K562 (cell line): ENCODE measurements around the gene POU2F1. TPM values are rescaled to one million over a fixed set of nuclear protein-coding genes. Genes with fewer than 3 reads are reported as not detected.
A peak's percentile ranks its signal among the peaks of the same experiment; 100 is the strongest.

Source experiments
- ARID2 ChIP-seq: fragments of 450-650 bp; IDR thresholded peaks from 2 replicates; pipeline ENCODE4 v1.6.1; 2017; ENCODE audit warnings: antibody characterized with exemption, mild to moderate bottlenecking
- BACH1 ChIP-seq: fragments of 200-800 bp; sonication (Bioruptor generic); IDR thresholded peaks from 2 replicates; pipeline ENCODE4 v1.6.1; 2016; ENCODE audit warnings: missing genetic modification characterization, missing compliant biosample characterization
- CHCHD3 ChIP-seq: fragments of 250-450 bp; sonication (Bioruptor Pico); IDR thresholded peaks from 2 replicates; pipeline ENCODE4 v2.1.2; 2022; ENCODE audit warnings: mild to moderate bottlenecking
- CSDE1 ChIP-seq, 2 experiments: fragments of 450-650 bp; IDR thresholded peaks; 2 replicates each; pipeline ENCODE4 v1.6.1; 2016; ENCODE audit warnings: mild to moderate bottlenecking in 1 of 2
- EP300 ChIP-seq: IDR thresholded peaks from 2 replicates; pipeline ENCODE4 v1.6.1; 2012; ENCODE audit warnings: low read length, improper control_type of control experiment
- ETV6 ChIP-seq, 3 experiments: fragments of 150-350 bp in 1 of 3; sonication (generic) in 1 of 3; formaldehyde crosslinking in 1 of 3; IDR thresholded peaks; 2 replicates each; pipeline versions ENCODE4 v1.6.1 to v1.8.0; 2014 to 2022; ENCODE audit warnings: borderline replicate concordance in 2 of 3, low read depth in 2 of 3, antibody characterized with exemption in 1 of 3, low read length in 1 of 3, mild to moderate bottlenecking in 1 of 3, missing genetic modification reagents in 1 of 3
- KLF6 ChIP-seq: fragments of 250-450 bp; sonication (Bioruptor Pico); IDR thresholded peaks from 2 replicates; pipeline ENCODE4 v1.4.0; 2020; ENCODE audit warnings: mild to moderate bottlenecking, moderate library complexity, borderline replicate concordance
- MCM7 ChIP-seq, 2 experiments: fragments of 450-650 bp; IDR thresholded peaks; 2 replicates each; pipeline ENCODE4 v1.6.1; 2016 to 2018
- NBN ChIP-seq: fragments of 450-650 bp; IDR thresholded peaks from 2 replicates; pipeline ENCODE4 v1.6.1; 2016; ENCODE audit warnings: low read depth, mild to moderate bottlenecking
- NONO ChIP-seq, 2 experiments: fragments of 200-400 bp in 1 of 2; fragments of 450-650 bp in 1 of 2; formaldehyde crosslinking in 1 of 2; IDR thresholded peaks; 2 replicates each; pipeline ENCODE4 v1.6.1; 2017; ENCODE audit warnings: low read depth in 2 of 2, mild to moderate bottlenecking in 2 of 2, moderate library complexity in 2 of 2, low read length in 1 of 2
- PHF20 ChIP-seq: fragments of 450-650 bp; IDR thresholded peaks from 2 replicates; pipeline ENCODE4 v1.6.1; 2018; ENCODE audit not compliant: partially characterized antibody
- PURB ChIP-seq: sonication (generic); formaldehyde crosslinking; IDR thresholded peaks from 2 replicates; pipeline ENCODE4 v1.9.0; 2021; ENCODE audit warnings: low read depth, mild to moderate bottlenecking, missing genetic modification reagents
- RB1 ChIP-seq: fragments of 450-650 bp; IDR thresholded peaks from 2 replicates; pipeline ENCODE4 v1.6.1; 2017; ENCODE audit warnings: low read depth, mild to moderate bottlenecking
- RBFOX2 ChIP-seq: fragments of 200-400 bp; formaldehyde crosslinking; IDR thresholded peaks from 2 replicates; pipeline ENCODE4 v1.6.1; 2017; ENCODE audit warnings: low read depth, mild to moderate bottlenecking, low read length, moderate library complexity
- RBM17 ChIP-seq: fragments of 200-400 bp; formaldehyde crosslinking; IDR thresholded peaks from 2 replicates; pipeline ENCODE4 v1.6.1; 2017; ENCODE audit warnings: low read depth, mild to moderate bottlenecking, low read length, borderline replicate concordance
- SMAD2 ChIP-seq: fragments of 150-350 bp; IDR thresholded peaks from 2 replicates; pipeline ENCODE4 v1.6.1; 2014; ENCODE audit warnings: low read depth, mild to moderate bottlenecking, low read length
- TEAD1 ChIP-seq, 2 experiments: fragments of 450-650 bp in 1 of 2; sonication (generic) in 1 of 2; formaldehyde crosslinking; IDR thresholded peaks; 2 replicates each; pipeline versions ENCODE4 v1.4.0 to v1.8.0; 2020 to 2022; ENCODE audit warnings: mild to moderate bottlenecking in 2 of 2, missing genetic modification reagents in 1 of 2
- ZFP36 ChIP-seq: fragments of 150-350 bp; IDR thresholded peaks from 2 replicates; pipeline ENCODE4 v1.6.1; 2018; ENCODE audit warnings: low read length, low read depth; ENCODE audit not compliant: partially characterized antibody
- ZNF124 ChIP-seq: sonication (generic); formaldehyde crosslinking; IDR thresholded peaks from 2 replicates; pipeline ENCODE4 v1.8.1; 2022; ENCODE audit warnings: missing genetic modification reagents
- ZNF174 ChIP-seq: fragments of 250-450 bp; sonication (Bioruptor Pico); IDR thresholded peaks from 2 replicates; pipeline ENCODE4 v1.4.0; 2020; ENCODE audit warnings: mild to moderate bottlenecking
- ZNF175 ChIP-seq: fragments of 200-800 bp; sonication (Bioruptor generic); IDR thresholded peaks from 2 replicates; pipeline ENCODE4 v1.6.1; 2016; ENCODE audit warnings: low read depth, mild to moderate bottlenecking, missing genetic modification characterization, missing compliant biosample characterization
- ZNF324 ChIP-seq: fragments of 250-450 bp; sonication (Bioruptor Pico); IDR thresholded peaks from 2 replicates; pipeline ENCODE4 v1.4.0; 2020; ENCODE audit warnings: mild to moderate bottlenecking
- ZSCAN32 ChIP-seq: fragments of 450-650 bp; formaldehyde crosslinking; IDR thresholded peaks from 2 replicates; pipeline ENCODE4 v1.4.0; 2020; ENCODE audit warnings: mild to moderate bottlenecking, moderate library complexity
- polyA plus RNA-seq, 8 experiments: library from polyadenylated mRNA; depleted of rRNA in 4 of 8; stranded (reverse) in 5 of 8; unstranded in 3 of 8; fragments of >200 nt; fragmentation: Nextera tagmentation in 2 of 8; fragmentation: Illumina TruSeq in 1 of 8; extraction: Ambion mirVana in 2 of 8; extraction: Trizol in 1 of 8; gene quantifications; 2 replicates each; pipeline versions ENCODE4 v1.2.1 to v1.2.3, GENCODE V29; 2011 to 2014; ENCODE audit warnings: inconsistent platforms in 1 of 8, missing spikeins in 1 of 8
- total RNA-seq, 7 experiments: library from RNA; depleted of rRNA in 6 of 7; stranded (reverse); fragments of >200 nt in 6 of 7; fragmentation: Illumina TruSeq in 2 of 7; extraction: Trizol in 2 of 7; gene quantifications; 2 replicates each; pipeline versions ENCODE4 v1.2.1 to v1.2.3, GENCODE V29; 2011 to 2021; ENCODE audit warnings: low replicate concordance in 1 of 7
- TF ChIP-seq, protein P1 (sequence below): fragments of 250-450 bp; sonication (Bioruptor Pico); IDR thresholded peaks from 2 replicates; pipeline ENCODE4 v1.9.0; 2021; ENCODE audit warnings: mild to moderate bottlenecking, inconsistent platforms

The POU2F1 gene
- total and polyA plus RNA-seq, 9 of the 15 experiments (the other 6 are each of a cell fraction or from before 2014, with no cell fraction given) = 2.6 to 22.3 (median 8.8) TPM

DNA sequence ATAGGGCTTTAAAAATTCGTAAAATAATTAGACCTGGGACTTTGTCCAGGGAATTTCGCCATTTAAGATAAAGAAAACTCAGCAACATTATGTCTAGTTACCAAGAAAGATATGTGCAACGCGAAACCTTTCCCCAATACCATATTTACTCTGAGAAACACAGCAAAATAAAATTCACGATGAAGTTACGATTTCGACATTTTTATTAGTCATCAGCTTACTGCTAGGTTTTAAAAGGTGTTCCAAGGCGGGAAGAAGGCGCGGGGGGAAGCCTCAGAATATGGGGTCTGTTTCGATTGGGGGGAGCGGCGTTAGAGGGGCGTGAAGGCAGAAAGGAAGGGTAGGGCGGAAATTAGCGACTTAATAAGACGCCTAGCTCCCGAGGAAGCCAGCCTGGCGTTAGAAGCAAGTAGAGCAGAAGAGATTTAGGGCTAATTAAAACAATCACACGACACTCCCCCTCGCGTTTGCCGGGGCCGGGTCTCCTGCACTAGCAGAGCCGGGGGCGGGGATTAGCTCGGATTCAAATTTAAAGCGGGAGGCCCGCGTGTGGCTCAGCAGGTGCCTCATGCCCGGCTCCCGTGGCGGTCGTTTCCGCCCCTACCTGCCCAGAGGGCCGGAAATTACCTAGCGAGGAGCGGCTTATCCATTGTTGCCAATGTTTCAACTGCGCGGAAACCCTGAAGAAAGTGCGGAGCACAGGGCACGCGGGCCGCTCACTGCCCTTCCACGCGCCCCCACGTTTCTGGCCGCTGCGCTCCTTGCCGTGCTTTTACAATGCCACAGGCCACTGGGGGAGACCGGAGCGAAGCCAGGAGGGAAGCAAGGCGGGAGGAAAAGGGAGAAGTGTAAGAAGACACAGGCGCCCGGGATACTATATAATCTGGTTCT lies 795 bp upstream of the POU2F1 start (continued):
- TF ChIP-seq KLF6 (CRISPR knock-in tag) (0 out of 2 replicates have a peak, but pooled peaks have one; percentile 6), ZNF175 (CRISPR knock-in tag) (no peak), TEAD1 (CRISPR knock-in tag; IDR thresholded peaks at IDR 0.05) (peak in 1 of 2 experiments; percentile 94; a peak in 1 of 4 replicates), RB1 (peak; percentile 63), RBM17 (no peak), ZNF124 (CRISPR knock-in tag) (no peak), SMAD2 (no peak), CSDE1 (IDR thresholded peaks at IDR 0.05) (no peak), NONO (IDR thresholded peaks at IDR 0.05; ENCODE audit: low read depth in 2 of 2, low read length in 1 of 2) (no peak; a peak in 1 of 4 replicates), PURB (no peak), ZFP36 (no peak), PHF20 (no peak), ETV6 (IDR thresholded peaks at IDR 0.05; ENCODE audit: borderline replicate concordance in 1 of 2, low read depth in 2 of 2, low read length in 1 of 2) (0 out of 4 replicates have a peak, but pooled peaks of 1 of the 2 experiments have one; percentile 12), ETV6 (CRISPR knock-in tag; IDR thresholded peaks at IDR 0.05; ENCODE audit: borderline replicate concordance) (peak; percentile 74), NBN (no peak; the same call in none of the 2 replicates), RBFOX2 (peak; percentile 96), ARID2 (peak; percentile 70; the same call in 1 of the 2 replicates), MCM7 (IDR thresholded peaks at IDR 0.05) (no peak), ZNF324 (CRISPR knock-in tag) (no peak), BACH1 (0 out of 2 replicates have a peak, but pooled peaks have one; percentile 40), ZSCAN32 (0 out of 2 replicates have a peak, but pooled peaks have one; percentile 45), ZNF174 (CRISPR knock-in tag) (no peak), CHCHD3 (0 out of 2 replicates have a peak, but pooled peaks have one; percentile 76), EP300 (peak; percentile 35; the same call in 1 of the 2 replicates)
- TF ChIP-seq, protein P1, sequence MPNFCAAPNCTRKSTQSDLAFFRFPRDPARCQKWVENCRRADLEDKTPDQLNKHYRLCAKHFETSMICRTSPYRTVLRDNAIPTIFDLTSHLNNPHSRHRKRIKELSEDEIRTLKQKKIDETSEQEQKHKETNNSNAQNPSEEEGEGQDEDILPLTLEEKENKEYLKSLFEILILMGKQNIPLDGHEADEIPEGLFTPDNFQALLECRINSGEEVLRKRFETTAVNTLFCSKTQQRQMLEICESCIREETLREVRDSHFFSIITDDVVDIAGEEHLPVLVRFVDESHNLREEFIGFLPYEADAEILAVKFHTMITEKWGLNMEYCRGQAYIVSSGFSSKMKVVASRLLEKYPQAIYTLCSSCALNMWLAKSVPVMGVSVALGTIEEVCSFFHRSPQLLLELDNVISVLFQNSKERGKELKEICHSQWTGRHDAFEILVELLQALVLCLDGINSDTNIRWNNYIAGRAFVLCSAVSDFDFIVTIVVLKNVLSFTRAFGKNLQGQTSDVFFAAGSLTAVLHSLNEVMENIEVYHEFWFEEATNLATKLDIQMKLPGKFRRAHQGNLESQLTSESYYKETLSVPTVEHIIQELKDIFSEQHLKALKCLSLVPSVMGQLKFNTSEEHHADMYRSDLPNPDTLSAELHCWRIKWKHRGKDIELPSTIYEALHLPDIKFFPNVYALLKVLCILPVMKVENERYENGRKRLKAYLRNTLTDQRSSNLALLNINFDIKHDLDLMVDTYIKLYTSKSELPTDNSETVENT (CRISPR knock-in tag) = no peak
